OCI-LY1 (cell line): Measurements from ENCODE around the gene TCF3.

ENCODE experiments used
- H2AFZ ChIP-seq: fragments of 200-600 bp; sonication (generic), shearing (Covaris generic); 2 replicates; pipeline ENCODE4 v1.6.0; 2014; ENCODE audit warnings: antibody characterized with exemption, mild to moderate bottlenecking, low read length
- H3F3A ChIP-seq: fragments of 200-600 bp; sonication (generic), shearing (Covaris generic); 2 replicates; pipeline ENCODE4 v1.6.0; 2014; ENCODE audit warnings: mild to moderate bottlenecking, antibody characterized with exemption, low read length, moderate library complexity; ENCODE audit not compliant: insufficient read depth
- H3K27ac ChIP-seq: fragments of 200-600 bp; sonication (generic); 2 replicates; pipeline ENCODE4 v1.5.1; 2014; ENCODE audit warnings: low read length, mixed run types, mild to moderate bottlenecking, low read depth; ENCODE audit not compliant: poor library complexity, severe bottlenecking
- H3K27me3 ChIP-seq: fragments of 200-600 bp; sonication (generic); 2 replicates; pipeline ENCODE4 v1.6.0; 2014; ENCODE audit warnings: antibody characterized with exemption, mild to moderate bottlenecking, low read length, moderate library complexity; ENCODE audit not compliant: insufficient read depth
- H3K36me3 ChIP-seq: fragments of 200-600 bp; sonication (generic); 2 replicates; pipeline ENCODE4 v1.6.1; 2014; ENCODE audit warnings: mild to moderate bottlenecking, antibody characterized with exemption, low read length, moderate library complexity, mixed read lengths; ENCODE audit not compliant: insufficient read depth
- H3K4me1 ChIP-seq: fragments of 200-600 bp; sonication (generic); 2 replicates; pipeline ENCODE4 v1.5.1; 2014; ENCODE audit warnings: mild to moderate bottlenecking, low read length, moderate library complexity; ENCODE audit not compliant: insufficient read depth, severe bottlenecking
- H3K4me2 ChIP-seq: fragments of 200-600 bp; sonication (generic), shearing (Covaris generic); 2 replicates; pipeline ENCODE4 v1.6.1; 2014; ENCODE audit warnings: low read length
- H3K4me3 ChIP-seq: fragments of 200-600 bp; sonication (generic); 2 replicates; pipeline ENCODE4 v1.5.1; 2014; ENCODE audit warnings: low read length, low read depth, mild to moderate bottlenecking, mixed read lengths; ENCODE audit not compliant: poor library complexity, severe bottlenecking
- H3K79me2 ChIP-seq: fragments of 200-600 bp; shearing (Covaris generic); 2 replicates; pipeline ENCODE4 v1.6.1; 2016; ENCODE audit warnings: mixed run types, low read length, mixed read lengths; ENCODE audit not compliant: insufficient read depth
- H3K9ac ChIP-seq: fragments of 200-600 bp; sonication (generic), shearing (Covaris generic); 2 replicates; pipeline ENCODE4 v1.6.1; 2014; ENCODE audit warnings: mild to moderate bottlenecking, low read length, mixed read lengths
- H3K9me2 ChIP-seq: fragments of 200-600 bp; sonication (generic), shearing (Covaris generic); 2 replicates; pipeline ENCODE4 v1.6.1; 2014; ENCODE audit warnings: low read depth, mild to moderate bottlenecking, low read length, mixed read lengths
- H3K9me3 ChIP-seq: fragments of 200-600 bp; shearing (Covaris generic); 2 replicates; pipeline ENCODE4 v1.6.1; 2014; ENCODE audit warnings: low read length, mixed read lengths
- H4K20me1 ChIP-seq: fragments of 200-600 bp; sonication (generic), shearing (Covaris generic); 2 replicates; pipeline ENCODE4 v1.6.0; 2016; ENCODE audit warnings: mild to moderate bottlenecking, low read length; ENCODE audit not compliant: insufficient read depth
- CTCF ChIP-seq: fragments of 200-600 bp; sonication (generic), shearing (Covaris generic); IDR thresholded peaks from 2 replicates; pipeline ENCODE4 v1.5.1; 2017; ENCODE audit warnings: mild to moderate bottlenecking, antibody characterized with exemption, low read length, moderate library complexity, mixed read lengths
- EZH2 ChIP-seq: fragments of 200-600 bp; sonication (generic), shearing (Covaris generic); IDR thresholded peaks from 2 replicates; pipeline ENCODE4 v1.8.0; 2017; ENCODE audit warnings: borderline replicate concordance, mixed run types, mild to moderate bottlenecking, antibody characterized with exemption, low read length, moderate library complexity, mixed read lengths

The TCF3 gene

GRCh38 chr19:1615156-1615765 lies 37.2 kb downstream of the TCF3 start:
- H3K9me3 ChIP-seq, result no peaks in the 10 kb centered on the region
- TF ChIP-seq EZH2 (no peak), CTCF (no peak)
- peaks cover 34% of the 10 kb centered on the region for H3K4me1 ChIP-seq
- no peak overlapping the region for H2AFZ ChIP-seq
- H3K4me3 ChIP-seq, result no peak overlapping the region
- peaks cover 99% of the 10 kb centered on the region for H3K36me3 ChIP-seq
- H3K79me2 ChIP-seq, result no peaks in the 10 kb centered on the region
- H3K27me3 ChIP-seq, result no peaks in the 10 kb centered on the region
- no peaks in the 10 kb centered on the region for H4K20me1 ChIP-seq
- no peak overlapping the region for H3K27ac ChIP-seq
- H3F3A ChIP-seq, result peaks cover 4% of the 10 kb centered on the region; the same call in 1 of the 2 replicates
- no peaks in the 10 kb centered on the region for H3K9me2 ChIP-seq
- no peak overlapping the region for H3K4me2 ChIP-seq
- H3K9ac ChIP-seq, result no peak overlapping the region

GRCh38 chr19:1613808-1614570 lies 38.4 kb downstream of the TCF3 start:
- Histone ChIP-seq H4K20me1 (no peaks in the 10 kb centered on the region), H3K4me3 (no peak overlapping the region), H2AFZ (no peak overlapping the region)

GRCh38 chr19:1613146-1613545 lies 39.3 kb downstream of the TCF3 start:
- no peak overlapping the region for H2AFZ ChIP-seq
- peaks cover 88% of the 10 kb centered on the region for H3K36me3 ChIP-seq
- H3K79me2 ChIP-seq, result no peaks in the 10 kb centered on the region
- no peaks in the 10 kb centered on the region for H3K27me3 ChIP-seq
- no peak overlapping the region for H3K4me2 ChIP-seq
- peaks cover 17% of the 10 kb centered on the region; the same call in 1 of the 2 replicates for H3F3A ChIP-seq
- H3K9me3 ChIP-seq, result no peaks in the 10 kb centered on the region
- H3K9me2 ChIP-seq, result no peaks in the 10 kb centered on the region
- H3K4me3 ChIP-seq, result no peak overlapping the region
- peak overlapping the region; percentile 42 for H3K27ac ChIP-seq
- peaks cover 29% of the 10 kb centered on the region for H3K4me1 ChIP-seq
- no peak for TF ChIP-seq EZH2
- no peak for TF ChIP-seq CTCF
- no peak overlapping the region for H3K9ac ChIP-seq
- H4K20me1 ChIP-seq, result no peaks in the 10 kb centered on the region

More at GRCh38 chr19:1613808-1614570, 38.4 kb downstream of the TCF3 start:
- H3K4me1 ChIP-seq, result peaks cover 37% of the 10 kb centered on the region
- no peaks in the 10 kb centered on the region for H3K79me2 ChIP-seq
- no peaks in the 10 kb centered on the region for H3K9me2 ChIP-seq
- TF ChIP-seq EZH2, result no peak
- TF ChIP-seq CTCF, result no peak
- H3K9me3 ChIP-seq, result no peaks in the 10 kb centered on the region
- H3K36me3 ChIP-seq, result peaks cover 97% of the 10 kb centered on the region
- peak overlapping the region; percentile 42 for H3K27ac ChIP-seq
- H3F3A ChIP-seq, result peaks cover 11% of the 10 kb centered on the region; the same call in 1 of the 2 replicates
- no peaks in the 10 kb centered on the region for H3K27me3 ChIP-seq
- H3K9ac ChIP-seq, result no peak overlapping the region
- no peak overlapping the region for H3K4me2 ChIP-seq
